DMS153 treated with DMSO at 0.1 percent for 48 hours (cell line): ENCODE measurements around the gene GRIN3B.
"Not testable (repeated sequence)": the region's sequence is repeated elsewhere in the genome, so short reads cannot be mapped to it uniquely, and the experiment has no call there.

Source experiments
- DNase-seq: peaks from one replicate; lab custom pipeline; 2025; ENCODE audit not compliant: unreplicated experiment; lab: John Stamatoyannopoulos, UW

GRIN3B gene, protein sequence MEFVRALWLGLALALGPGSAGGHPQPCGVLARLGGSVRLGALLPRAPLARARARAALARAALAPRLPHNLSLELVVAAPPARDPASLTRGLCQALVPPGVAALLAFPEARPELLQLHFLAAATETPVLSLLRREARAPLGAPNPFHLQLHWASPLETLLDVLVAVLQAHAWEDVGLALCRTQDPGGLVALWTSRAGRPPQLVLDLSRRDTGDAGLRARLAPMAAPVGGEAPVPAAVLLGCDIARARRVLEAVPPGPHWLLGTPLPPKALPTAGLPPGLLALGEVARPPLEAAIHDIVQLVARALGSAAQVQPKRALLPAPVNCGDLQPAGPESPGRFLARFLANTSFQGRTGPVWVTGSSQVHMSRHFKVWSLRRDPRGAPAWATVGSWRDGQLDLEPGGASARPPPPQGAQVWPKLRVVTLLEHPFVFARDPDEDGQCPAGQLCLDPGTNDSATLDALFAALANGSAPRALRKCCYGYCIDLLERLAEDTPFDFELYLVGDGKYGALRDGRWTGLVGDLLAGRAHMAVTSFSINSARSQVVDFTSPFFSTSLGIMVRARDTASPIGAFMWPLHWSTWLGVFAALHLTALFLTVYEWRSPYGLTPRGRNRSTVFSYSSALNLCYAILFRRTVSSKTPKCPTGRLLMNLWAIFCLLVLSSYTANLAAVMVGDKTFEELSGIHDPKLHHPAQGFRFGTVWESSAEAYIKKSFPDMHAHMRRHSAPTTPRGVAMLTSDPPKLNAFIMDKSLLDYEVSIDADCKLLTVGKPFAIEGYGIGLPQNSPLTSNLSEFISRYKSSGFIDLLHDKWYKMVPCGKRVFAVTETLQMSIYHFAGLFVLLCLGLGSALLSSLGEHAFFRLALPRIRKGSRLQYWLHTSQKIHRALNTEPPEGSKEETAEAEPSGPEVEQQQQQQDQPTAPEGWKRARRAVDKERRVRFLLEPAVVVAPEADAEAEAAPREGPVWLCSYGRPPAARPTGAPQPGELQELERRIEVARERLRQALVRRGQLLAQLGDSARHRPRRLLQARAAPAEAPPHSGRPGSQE

DNA sequence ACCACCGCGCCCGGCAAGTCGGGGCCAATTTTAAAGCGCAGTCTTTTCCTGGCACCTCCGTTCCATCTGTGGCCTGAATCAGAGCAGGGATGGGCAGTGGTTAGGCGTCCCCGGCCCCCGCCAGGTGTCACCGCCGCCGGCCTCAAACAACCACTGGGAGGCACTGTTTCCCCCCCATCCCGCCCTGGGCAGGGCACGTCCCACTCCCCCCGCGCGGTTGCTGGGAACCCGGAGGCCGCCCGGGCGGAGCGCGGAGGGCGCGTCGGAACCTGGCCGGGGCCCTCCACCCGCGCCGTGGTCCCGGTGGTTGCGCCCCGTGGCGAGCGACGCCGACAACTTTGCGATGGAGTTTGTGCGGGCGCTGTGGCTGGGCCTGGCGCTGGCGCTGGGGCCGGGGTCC is at the start of gene GRIN3B:
TSS of gene GRIN3B (plus strand) at position 325 of the 400 bp plus-strand sequence. CDS start at position 344, 19 bp downstream.
- no peak for DNase-seq

- no peak for DNase-seq
Observed at GRCh38 chr19:952049-952679, 48.1 kb upstream of the GRIN3B start.

DNA sequence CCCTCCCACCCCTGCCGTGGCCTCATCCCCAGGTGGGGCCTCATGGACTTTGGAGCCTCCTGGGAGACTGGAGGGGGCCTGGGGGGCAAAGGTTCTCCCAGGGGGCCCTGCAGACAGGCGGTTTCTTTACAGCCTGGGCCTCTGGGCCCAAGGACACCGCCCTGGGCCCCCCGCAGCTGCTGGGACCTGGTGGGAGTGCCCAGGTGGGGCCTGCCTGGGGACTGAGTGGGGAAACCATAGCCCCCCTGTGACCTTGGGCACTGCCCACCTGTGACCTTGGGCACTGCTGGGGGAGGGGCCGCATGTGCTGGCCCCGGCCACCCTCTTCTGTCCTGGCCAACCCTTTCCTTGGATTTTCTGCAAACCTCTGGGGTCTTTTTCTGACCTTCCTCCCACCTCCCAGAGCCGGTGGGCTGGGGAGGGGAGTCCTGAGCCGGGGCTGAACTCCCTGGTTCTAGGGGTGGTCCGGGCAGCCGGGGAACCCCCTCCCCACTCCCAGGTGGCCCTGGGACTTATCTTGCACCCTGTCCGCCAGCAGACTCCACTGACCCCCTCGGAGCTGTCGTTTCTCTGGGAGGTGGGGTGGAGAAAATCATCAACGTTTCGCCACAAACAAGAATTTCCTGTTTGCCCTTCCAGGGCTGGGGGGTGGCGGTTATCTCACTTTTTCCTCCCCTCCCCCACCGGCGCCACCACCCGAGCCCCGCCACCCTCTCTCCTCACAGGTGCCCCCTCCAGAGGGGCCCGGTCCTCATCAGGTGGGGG is 47.4 kb upstream of the GRIN3B start:
- no peak for DNase-seq

- no peak for DNase-seq
Observed at GRCh38 chr19:953445-954271, 46.6 kb upstream of the GRIN3B start.

DNA sequence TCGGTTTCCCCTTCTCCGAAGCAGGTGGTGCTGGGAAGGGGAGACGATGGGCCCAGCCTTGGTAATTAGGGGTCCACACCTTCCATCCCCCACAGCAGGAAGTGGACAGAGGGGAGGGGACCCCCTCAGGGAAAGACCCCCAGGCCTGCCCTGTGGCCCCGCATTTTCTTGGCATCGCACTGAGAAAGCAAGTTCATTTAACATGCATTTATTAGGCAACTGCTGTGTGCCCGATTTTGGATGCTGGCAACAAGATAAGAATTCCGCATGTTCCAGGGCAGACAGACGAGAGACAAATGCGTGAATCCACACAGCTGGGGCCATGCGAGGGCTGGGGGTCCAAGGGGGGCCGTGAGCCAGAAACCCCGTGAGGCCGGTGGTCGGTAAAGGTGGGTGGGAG is 45.9 kb upstream of the GRIN3B start:
- no peak for DNase-seq

DNA sequence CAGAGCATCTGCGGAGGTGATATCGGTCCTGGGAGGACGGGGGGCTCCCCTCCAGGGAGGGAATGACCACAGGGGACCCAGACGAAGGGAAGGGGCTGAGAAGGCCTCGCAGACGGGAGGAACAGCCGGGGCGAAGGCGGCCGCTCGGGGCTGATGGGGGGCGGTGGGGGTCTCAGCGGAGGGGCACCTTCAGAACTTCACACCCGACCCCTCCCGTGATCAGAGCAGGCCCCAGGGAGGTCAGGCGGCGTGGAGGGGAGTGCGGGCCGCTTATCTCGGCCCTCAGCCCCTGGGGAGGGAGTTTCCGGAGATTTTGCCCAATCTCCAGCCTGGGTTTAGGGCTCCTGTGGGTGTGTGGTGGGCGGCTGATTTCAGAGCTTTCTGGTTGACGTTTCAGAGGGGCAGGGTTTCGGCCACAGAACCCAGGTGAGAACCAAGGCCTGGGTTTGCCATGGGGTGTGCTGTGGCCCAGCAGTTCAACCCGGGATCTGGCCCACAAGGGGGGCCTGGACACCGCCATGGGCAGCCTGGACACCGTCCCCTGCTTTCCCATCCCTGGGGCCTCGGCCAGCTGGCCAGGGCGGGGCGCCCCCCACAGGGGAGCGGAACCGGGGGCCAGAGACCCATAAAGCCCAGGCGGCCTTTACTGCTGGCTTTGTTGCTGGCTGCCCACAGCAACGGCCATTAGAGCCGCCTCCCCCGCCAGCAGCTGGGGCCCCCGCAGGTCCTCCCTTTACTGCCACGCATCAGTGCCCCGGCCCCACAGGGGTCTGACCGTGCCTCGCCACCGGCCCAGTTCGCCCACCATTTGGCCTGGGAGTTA is 45.3 kb upstream of the GRIN3B start:
- DNase-seq = no peak

- no peak for DNase-seq
Observed at GRCh38 chr19:955803-956765, 44.1 kb upstream of the GRIN3B start.

DNA sequence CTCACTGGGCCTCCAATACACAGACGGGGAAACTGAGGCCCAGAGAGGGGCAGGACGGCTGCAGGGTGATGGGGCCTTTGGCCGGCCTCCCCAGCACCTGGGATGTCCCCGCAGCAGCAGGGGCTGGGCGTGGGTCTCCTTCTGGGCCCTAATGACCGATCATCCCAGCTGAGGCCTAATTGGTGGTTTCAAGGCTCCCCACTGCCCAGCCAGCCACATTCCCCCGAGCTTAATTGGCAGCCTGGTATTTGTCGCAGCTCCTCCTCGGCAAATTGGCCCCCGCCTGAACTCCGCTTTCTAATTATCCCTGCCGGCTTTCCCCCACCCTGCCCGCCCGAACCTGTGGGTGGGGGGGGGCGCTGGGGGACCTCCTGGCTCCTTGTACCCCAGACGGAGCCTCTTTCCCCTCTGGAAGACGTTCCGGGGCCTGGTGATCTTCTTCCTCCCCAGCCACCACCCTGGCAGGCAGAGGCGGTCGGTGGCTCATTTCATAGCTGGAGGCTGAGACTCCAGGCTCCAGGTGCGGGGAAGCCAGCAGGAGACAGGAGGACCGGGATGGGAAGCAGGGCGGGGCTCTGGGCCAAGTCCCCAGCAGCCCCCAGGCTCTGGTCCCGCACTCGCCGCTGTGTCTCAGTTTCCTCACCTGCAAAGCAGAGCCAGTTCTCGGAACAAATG is 43.3 kb upstream of the GRIN3B start:
- DNase-seq = no peak

GRCh38 chr19:957578-957977 is 42.6 kb upstream of the GRIN3B start:
- not testable (repeated sequence) for DNase-seq

DNA sequence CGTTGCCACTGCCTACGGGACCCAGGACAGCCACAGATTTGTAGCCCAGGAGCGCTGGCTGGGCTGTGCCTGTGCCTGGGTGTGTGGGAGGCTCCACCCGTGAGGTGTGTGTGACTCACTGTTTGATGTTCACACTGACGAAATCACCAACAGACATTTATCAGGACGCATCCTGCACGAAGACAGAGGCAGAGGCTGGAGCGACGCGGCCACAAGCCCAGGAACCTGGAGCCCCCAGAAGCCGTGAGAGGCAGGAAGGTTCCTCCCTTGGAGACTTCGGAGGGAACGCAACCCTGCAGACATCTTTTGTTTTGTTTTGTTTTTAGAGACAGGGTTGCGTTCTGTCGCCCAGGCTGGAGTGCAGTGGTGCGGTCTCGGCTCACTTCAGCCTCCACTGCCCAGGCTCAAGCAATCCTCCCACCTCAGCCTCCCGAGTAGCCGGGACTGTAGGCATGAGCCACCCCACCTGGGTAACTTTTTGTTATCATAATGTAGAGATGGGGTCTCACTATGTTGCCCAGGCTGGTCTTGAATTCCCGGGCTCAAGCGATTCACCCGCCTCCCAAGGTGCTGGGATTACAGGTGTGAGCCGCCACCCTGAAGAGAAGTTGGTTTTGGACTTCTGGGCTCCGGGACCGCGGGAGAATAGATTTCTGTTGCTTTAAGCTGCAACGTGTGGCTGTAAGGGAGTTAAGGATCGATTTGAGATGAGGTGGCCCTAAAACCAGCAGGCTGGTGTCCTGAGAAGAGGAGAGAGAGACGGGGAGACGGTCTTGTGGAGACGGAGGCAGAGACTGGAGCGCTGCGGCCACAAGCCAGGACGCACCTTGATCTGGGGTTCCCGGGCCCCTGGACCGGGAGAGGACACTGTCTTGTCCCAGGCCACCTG is 41.0 kb upstream of the GRIN3B start:
- no peak for DNase-seq

- DNase-seq = no peak
Observed at GRCh38 chr19:960020-960419, 40.2 kb upstream of the GRIN3B start.

- DNase-seq = no peak
Observed at GRCh38 chr19:960601-960938, 39.6 kb upstream of the GRIN3B start.

DNA sequence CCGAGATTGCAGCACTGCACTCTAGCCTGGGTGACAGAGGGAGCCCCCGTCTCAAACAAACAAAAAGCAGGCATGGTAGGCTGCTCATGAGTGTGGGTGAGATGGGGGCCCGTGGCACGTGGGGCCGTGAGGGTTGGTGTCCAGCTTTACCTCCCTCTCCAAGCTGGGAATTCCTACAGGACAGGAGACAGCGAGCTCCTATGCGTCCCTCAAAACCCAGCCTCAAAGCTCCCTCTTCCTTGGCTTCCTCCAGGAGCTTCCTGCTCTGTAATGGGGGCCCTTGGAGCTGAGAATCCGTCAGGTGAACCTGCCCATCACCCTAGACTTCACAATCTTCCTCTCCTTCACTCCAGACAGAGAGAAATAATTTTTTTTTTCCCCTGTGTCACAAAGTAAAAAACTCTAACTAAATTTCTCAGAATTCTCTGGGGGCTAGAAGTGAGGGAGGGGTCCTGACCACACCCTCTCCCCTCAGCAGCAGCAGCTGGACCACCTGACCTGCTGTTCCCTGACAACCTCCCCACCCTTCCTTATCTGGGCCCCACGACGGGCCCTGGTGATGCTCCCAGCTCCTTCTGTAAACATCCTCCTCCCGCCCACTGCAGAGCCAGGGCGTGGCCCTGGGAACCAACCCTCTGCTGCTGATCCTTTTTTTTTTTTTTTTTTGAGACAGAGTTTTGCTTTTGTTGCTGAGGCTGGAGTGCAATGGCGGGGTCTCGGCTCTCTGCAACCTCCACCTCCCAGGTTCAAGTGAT is 38.2 kb upstream of the GRIN3B start:
- DNase-seq = no peak

- DNase-seq = no peak
Observed at GRCh38 chr19:962683-963400, 37.4 kb upstream of the GRIN3B start.

- DNase-seq = no peak
Observed at GRCh38 chr19:963486-963951, 36.7 kb upstream of the GRIN3B start.
